H1 (cell line): ENCODE results near the gene CCDC141.

Source experiments
- POLR2A ChIP-seq, 2 experiments: IDR thresholded peaks; 1 replicate in 1 of 2; 2 replicates in 1 of 2; pipeline ENCODE4 v1.6.1; 2011; ENCODE audit warnings: low read depth in 2 of 2, low read length in 2 of 2, mild to moderate bottlenecking in 2 of 2; ENCODE audit errors: control extremely low read depth in 1 of 2
- POLR2AphosphoS5 ChIP-seq: IDR thresholded peaks from 2 replicates; pipeline ENCODE4 v1.6.1; 2011; ENCODE audit warnings: low read depth, low read length
- SUZ12 ChIP-seq: fragments of 200-600 bp; sonication (generic); IDR thresholded peaks from 2 replicates; pipeline ENCODE4 v1.6.1; 2012; ENCODE audit warnings: mild to moderate bottlenecking, inconsistent platforms, low read length, moderate library complexity, mixed read lengths
- YY1 ChIP-seq: IDR thresholded peaks from 2 replicates; pipeline ENCODE4 v1.6.1; 2011; ENCODE audit warnings: low read depth, mild to moderate bottlenecking, low read length
- TF ChIP-seq, protein P1 (sequence below), 3 experiments: IDR thresholded peaks; 1 replicate in 2 of 3; 2 replicates in 1 of 3; pipeline versions ENCODE4 v1.5.1 to v1.6.1; 2011; ENCODE audit warnings: low read length in 3 of 3, mild to moderate bottlenecking in 3 of 3, inconsistent platforms in 2 of 3, low read depth in 1 of 3, moderate library complexity in 1 of 3; ENCODE audit not compliant: insufficient read depth in 1 of 3; ENCODE audit errors: control extremely low read depth in 1 of 3
- TF ChIP-seq, protein P2 (sequence below): IDR thresholded peaks from 2 replicates; pipeline ENCODE4 v1.6.1; 2011; ENCODE audit warnings: low read length, improper control_type of control experiment

DNA sequence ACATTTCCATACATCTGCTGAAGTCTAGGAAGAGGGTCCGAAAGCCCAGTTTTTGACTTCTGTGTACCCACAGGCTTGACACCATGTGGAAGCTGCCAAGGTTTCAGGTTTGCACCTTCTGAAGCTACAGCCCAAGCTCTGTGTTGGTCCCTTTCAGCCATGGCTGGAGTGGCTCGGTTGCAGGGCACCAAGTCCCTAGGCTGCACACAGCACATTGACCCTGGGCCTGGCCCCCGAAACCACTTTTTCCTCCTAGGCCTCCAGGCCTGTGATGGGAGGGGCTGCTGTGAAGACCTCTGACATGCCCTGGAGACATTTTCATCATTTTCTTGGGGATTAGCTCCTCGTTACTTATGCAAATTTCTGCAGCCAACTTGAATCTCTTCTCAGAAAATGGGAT, 55.7 kb downstream of the CCDC141 start:
- TF ChIP-seq, protein P1, sequence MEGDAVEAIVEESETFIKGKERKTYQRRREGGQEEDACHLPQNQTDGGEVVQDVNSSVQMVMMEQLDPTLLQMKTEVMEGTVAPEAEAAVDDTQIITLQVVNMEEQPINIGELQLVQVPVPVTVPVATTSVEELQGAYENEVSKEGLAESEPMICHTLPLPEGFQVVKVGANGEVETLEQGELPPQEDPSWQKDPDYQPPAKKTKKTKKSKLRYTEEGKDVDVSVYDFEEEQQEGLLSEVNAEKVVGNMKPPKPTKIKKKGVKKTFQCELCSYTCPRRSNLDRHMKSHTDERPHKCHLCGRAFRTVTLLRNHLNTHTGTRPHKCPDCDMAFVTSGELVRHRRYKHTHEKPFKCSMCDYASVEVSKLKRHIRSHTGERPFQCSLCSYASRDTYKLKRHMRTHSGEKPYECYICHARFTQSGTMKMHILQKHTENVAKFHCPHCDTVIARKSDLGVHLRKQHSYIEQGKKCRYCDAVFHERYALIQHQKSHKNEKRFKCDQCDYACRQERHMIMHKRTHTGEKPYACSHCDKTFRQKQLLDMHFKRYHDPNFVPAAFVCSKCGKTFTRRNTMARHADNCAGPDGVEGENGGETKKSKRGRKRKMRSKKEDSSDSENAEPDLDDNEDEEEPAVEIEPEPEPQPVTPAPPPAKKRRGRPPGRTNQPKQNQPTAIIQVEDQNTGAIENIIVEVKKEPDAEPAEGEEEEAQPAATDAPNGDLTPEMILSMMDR (IDR thresholded peaks at IDR 0.05; ENCODE audit: control extremely low read depth in 1 of 3, insufficient read depth in 1 of 3, low read depth in 1 of 3, low read length in 3 of 3), result no peak
- TF ChIP-seq POLR2A (IDR thresholded peaks at IDR 0.05; ENCODE audit: control extremely low read depth in 1 of 2, low read depth in 2 of 2, low read length in 2 of 2), result no peak
- TF ChIP-seq, protein P2, sequence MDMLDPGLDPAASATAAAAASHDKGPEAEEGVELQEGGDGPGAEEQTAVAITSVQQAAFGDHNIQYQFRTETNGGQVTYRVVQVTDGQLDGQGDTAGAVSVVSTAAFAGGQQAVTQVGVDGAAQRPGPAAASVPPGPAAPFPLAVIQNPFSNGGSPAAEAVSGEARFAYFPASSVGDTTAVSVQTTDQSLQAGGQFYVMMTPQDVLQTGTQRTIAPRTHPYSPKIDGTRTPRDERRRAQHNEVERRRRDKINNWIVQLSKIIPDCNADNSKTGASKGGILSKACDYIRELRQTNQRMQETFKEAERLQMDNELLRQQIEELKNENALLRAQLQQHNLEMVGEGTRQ, result no peak
- no peak for TF ChIP-seq YY1
- no peak for TF ChIP-seq SUZ12
- no peak for TF ChIP-seq POLR2AphosphoS5
